Prostate gland (tissue), 2 donors: ENCODE measurements around the gene TMEM132D.

ENCODE experiments used
- CTCF ChIP-seq, 4 experiments: fragments of 200-600 bp in 2 of 4; fragments of 450-650 bp in 2 of 4; sonication (generic) in 2 of 4; IDR thresholded peaks; 1 replicate in 3 of 4; 2 replicates in 1 of 4; pipeline ENCODE4 v1.5.1; 2016 to 2019; ENCODE audit warnings: antibody characterized with exemption in 4 of 4, mild to moderate bottlenecking in 2 of 4, moderate library complexity in 2 of 4
- POLR2AphosphoS5 ChIP-seq: sonication (generic); formaldehyde crosslinking; IDR thresholded peaks from one replicate; pipeline ENCODE4 v1.6.1; 2017; ENCODE audit warnings: antibody characterized with exemption

GRCh38 chr12:129110575-129110974, 793.2 kb downstream of the TMEM132D start:
- TF ChIP-seq CTCF (IDR thresholded peaks at IDR 0.05) = no peak
- TF ChIP-seq POLR2AphosphoS5 = no peak
